ENCODE results near the gene MICAL3.

GRCh38 chr22:17787241-17787640, 237.1 kb downstream of the MICAL3 start:
- TF ChIP-seq CTCF (conservative IDR thresholded peaks at IDR 0.05; ENCODE audit: low read depth, low read length) = no peak
- no peak for TF ChIP-seq EZH2 (IDR thresholded peaks at IDR 0.05; ENCODE audit: low read length, unreplicated experiment)
